HG02938 (cell line): ENCODE results near the gene GM2A.
A peak's percentile ranks its signal among the peaks of the same experiment; 100 is the strongest.
"Not testable (repeated sequence)": the region's sequence is repeated elsewhere in the genome, so short reads cannot be mapped to it uniquely, and the experiment has no call there.

Source experiments
- ATAC-seq: cut with Tn5 transposase; IDR thresholded peaks from one replicate; pipeline ENCODE4 v1.9.1; 2021; ENCODE audit warnings: mild to moderate bottlenecking, moderate library complexity; ENCODE audit not compliant: unreplicated experiment

The GM2A gene

GRCh38 chr5:151227918-151228447 lies 25.0 kb upstream of the GM2A start:
- ATAC-seq, result no peak

- ATAC-seq, result no peak
Measured at GRCh38 chr5:151228986-151229385, 24.0 kb upstream of the GM2A start.

GRCh38 chr5:151230048-151230680 lies 22.8 kb upstream of the GM2A start:
- no peak for ATAC-seq

GRCh38 chr5:151231359-151231758 lies 21.6 kb upstream of the GM2A start:
- ATAC-seq, result no peak

- peak; percentile 68 for ATAC-seq
Measured at GRCh38 chr5:151233616-151234085, 19.3 kb upstream of the GM2A start.

- ATAC-seq, result peak; percentile 72
Measured at GRCh38 chr5:151234476-151235238, 18.3 kb upstream of the GM2A start.

GRCh38 chr5:151235239-151235571 lies 17.8 kb upstream of the GM2A start:
- not testable (repeated sequence) for ATAC-seq

GRCh38 chr5:151236888-151237287 lies 16.1 kb upstream of the GM2A start:
- ATAC-seq, result no peak

GRCh38 chr5:151237685-151238084 lies 15.3 kb upstream of the GM2A start:
- ATAC-seq, result no peak

- no peak for ATAC-seq
Measured at GRCh38 chr5:151238303-151238741, 14.7 kb upstream of the GM2A start.

GRCh38 chr5:151239237-151239861 lies 13.6 kb upstream of the GM2A start:
- ATAC-seq, result no peak

GRCh38 chr5:151240268-151240835 lies 12.6 kb upstream of the GM2A start:
- ATAC-seq, result not testable (repeated sequence)

- ATAC-seq, result no peak
Measured at GRCh38 chr5:151240924-151241635, 11.9 kb upstream of the GM2A start.

- no peak for ATAC-seq
Measured at GRCh38 chr5:151243127-151243526, 9.9 kb upstream of the GM2A start.

GRCh38 chr5:151243564-151243963 lies 9.4 kb upstream of the GM2A start:
- no peak for ATAC-seq

GRCh38 chr5:151244206-151244605 lies 8.8 kb upstream of the GM2A start:
- ATAC-seq, result no peak

GRCh38 chr5:151245680-151246219 lies 7.2 kb upstream of the GM2A start:
- no peak for ATAC-seq

GRCh38 chr5:151248651-151249050 lies 4.3 kb upstream of the GM2A start:
- ATAC-seq, result no peak

GRCh38 chr5:151249281-151249680 lies 3.7 kb upstream of the GM2A start:
- no peak for ATAC-seq

GRCh38 chr5:151250346-151251000 lies 2.5 kb upstream of the GM2A start:
- no peak for ATAC-seq
